OCI-LY7 (cell line): Measurements from ENCODE around the gene TMEM183A. TPM values are rescaled to one million over a fixed set of nuclear protein-coding genes. Genes with fewer than 3 reads are reported as not detected.

Source experiments
- BruUV-seq: library from RNA; stranded (reverse); fragments of 400-500 nt; replicated peaks from 2 replicates; lab custom pipeline; 2021; lab: Mats Ljungman, UMichigan
- CTCF ChIA-PET: fragments of 300-600 bp; sonication (Branson Sonifier 250); formaldehyde crosslinking; loops from one replicate; lab custom pipeline; 2022; ENCODE audit warnings: antibody characterized with exemption; ENCODE audit not compliant: unreplicated experiment; lab: Charles Lee
- POLR2A ChIA-PET: fragments of 300-600 bp; sonication (Branson Sonifier 250); formaldehyde crosslinking; loops from one replicate; lab custom pipeline; 2022; ENCODE audit warnings: antibody characterized with exemption; lab: Charles Lee
- DNase-seq: peaks from one replicate; pipeline ENCODE4 v3.0.0-alpha.2; 2015; ENCODE audit warnings: low spot score
- H2AFZ ChIP-seq: fragments of 200-600 bp; sonication (generic), shearing (Covaris generic); 2 replicates; pipeline ENCODE4 v1.6.1; 2014; ENCODE audit warnings: mild to moderate bottlenecking, antibody characterized with exemption, low read length, moderate library complexity
- H3K27ac ChIP-seq: fragments of 200-600 bp; sonication (generic); 2 replicates; pipeline ENCODE4 v1.5.1; 2014; ENCODE audit warnings: mixed run types, low read depth, mild to moderate bottlenecking, moderate library complexity, low read length, inconsistent platforms; ENCODE audit not compliant: poor library complexity, severe bottlenecking
- H3K36me3 ChIP-seq: fragments of 200-600 bp; sonication (generic); 2 replicates; pipeline ENCODE4 v1.6.1; 2014; ENCODE audit warnings: mild to moderate bottlenecking, antibody characterized with exemption, low read length, moderate library complexity, mixed read lengths; ENCODE audit not compliant: insufficient read depth
- H3K4me1 ChIP-seq: fragments of 200-600 bp; sonication (generic); 2 replicates; pipeline ENCODE4 v1.5.1; 2014; ENCODE audit warnings: mild to moderate bottlenecking, low read length; ENCODE audit not compliant: insufficient read depth, poor library complexity, severe bottlenecking
- H3K4me2 ChIP-seq: fragments of 200-600 bp; sonication (generic); 2 replicates; pipeline ENCODE4 v1.6.1; 2014; ENCODE audit warnings: mild to moderate bottlenecking, low read length
- H3K4me3 ChIP-seq: fragments of 200-600 bp; sonication (generic); 2 replicates; pipeline ENCODE4 v1.5.1; 2014; ENCODE audit warnings: mild to moderate bottlenecking, low read depth, low read length; ENCODE audit not compliant: poor library complexity, severe bottlenecking
- H3K79me2 ChIP-seq: fragments of 200-600 bp; sonication (generic); 2 replicates; pipeline ENCODE4 v1.6.1; 2016; ENCODE audit warnings: low read depth, mild to moderate bottlenecking, low read length, moderate library complexity, mixed read lengths; ENCODE audit not compliant: insufficient read depth
- H3K9me2 ChIP-seq: fragments of 200-600 bp; sonication (generic); 2 replicates; pipeline ENCODE4 v1.6.1; 2016; ENCODE audit warnings: mild to moderate bottlenecking, low read length, mixed read lengths; ENCODE audit not compliant: insufficient read depth
- H3K9me3 ChIP-seq: fragments of 200-600 bp; sonication (generic); 2 replicates; pipeline ENCODE4 v1.6.1; 2014; ENCODE audit warnings: mild to moderate bottlenecking, mixed run types, low read length, mixed read lengths
- H4K20me1 ChIP-seq: fragments of 200-600 bp; sonication (generic); 2 replicates; pipeline ENCODE4 v1.6.1; 2014; ENCODE audit warnings: mild to moderate bottlenecking, antibody characterized with exemption, low read length, moderate library complexity, mixed read lengths; ENCODE audit not compliant: insufficient read depth
- CTCF ChIP-seq: fragments of 200-600 bp; sonication (generic); conservative IDR thresholded peaks from 2 replicates; pipeline ENCODE4 v1.5.1; 2014; ENCODE audit warnings: mild to moderate bottlenecking, antibody characterized with exemption, low read length, moderate library complexity, mixed read lengths
- EZH2phosphoT487 ChIP-seq: fragments of 200-600 bp; sonication (generic); IDR thresholded peaks from 2 replicates; pipeline ENCODE4 v1.6.1; 2018; ENCODE audit warnings: low read depth, borderline replicate concordance, mild to moderate bottlenecking, mixed run types, antibody characterized with exemption, low read length, moderate library complexity, mixed read lengths
- intact Hi-C: fragments of 100-400 bp; cut with micrococcal nuclease; formaldehyde crosslinking; loops from one replicate; pipeline ENCODE4 v1.10.0; 2022; ENCODE audit not compliant: unreplicated experiment
- total RNA-seq, 2 experiments: library from RNA; depleted of rRNA in 1 of 2; stranded (reverse); fragments of >200 nt in 1 of 2; shearing (Covaris generic) in 1 of 2; gene quantifications; 2 replicates each; pipeline ENCODE4 v1.2.3, GENCODE V29; 2014 to 2022

TMEM183A gene
- total RNA-seq, 2 experiments from 2014 or later, result 83.9 to 92.4 TPM

- H3K36me3 ChIP-seq, result peaks cover 5% of the 10 kb centered on the region; the same call in 1 of the 2 replicates
- ChIA-PET CTCF (no interaction called here), POLR2A (no interaction called here)
- H3K9me3 ChIP-seq, result no peaks in the 10 kb centered on the region
- intact Hi-C loops, result no loop called here
- peaks cover 20% of the 10 kb centered on the region for H3K4me1 ChIP-seq
- TF ChIP-seq EZH2phosphoT487 (no peak), CTCF (no peak)
- H3K27ac ChIP-seq, result no peak overlapping the region
- H3K4me3 ChIP-seq, result no peak overlapping the region
- no peak overlapping the region for H3K4me2 ChIP-seq
- no peak for DNase-seq
- no peaks in the 10 kb centered on the region for H3K9me2 ChIP-seq
- peaks cover 12% of the 10 kb centered on the region for H4K20me1 ChIP-seq
- H3K79me2 ChIP-seq, result peaks cover 14% of the 10 kb centered on the region; the same call in 1 of the 2 replicates
- H2AFZ ChIP-seq, result no peak overlapping the region
- no TSS peak for BruUV-seq
Observed at GRCh38 chr1:202961220-202961880, 45.8 kb upstream of the TMEM183A start.

- Histone ChIP-seq H3K79me2 (no peaks in the 10 kb centered on the region), H4K20me1 (no peaks in the 10 kb centered on the region), H3K4me3 (no peak overlapping the region), H2AFZ (no peak overlapping the region), H3K9me3 (no peaks in the 10 kb centered on the region), H3K36me3 (peaks cover 5% of the 10 kb centered on the region; the same call in 1 of the 2 replicates), H3K9me2 (no peaks in the 10 kb centered on the region), H3K4me1 (peaks cover 29% of the 10 kb centered on the region), H3K4me2 (no peak overlapping the region), H3K27ac (no peak overlapping the region)
- BruUV-seq, result no TSS peak
- CTCF ChIA-PET, result no interaction called here
- no peak for DNase-seq
- intact Hi-C loops, result no loop called here
- POLR2A ChIA-PET, result interaction anchor here (0.6 to 1.1 kb wide), 2 partner anchors 42 to 129 kb away, joined by 3 to 5 read pairs; partner anchors contain the start of gene TMEM183A
- no peak for TF ChIP-seq CTCF
- no peak for TF ChIP-seq EZH2phosphoT487
Observed at GRCh38 chr1:202964791-202965410, 42.3 kb upstream of the TMEM183A start.

GRCh38 chr1:202965422-202965821, 41.8 kb upstream of the TMEM183A start:
- BruUV-seq, result no TSS peak
- H3K9me3 ChIP-seq, result no peaks in the 10 kb centered on the region
- H3K4me1 ChIP-seq, result peaks cover 29% of the 10 kb centered on the region
- no peaks in the 10 kb centered on the region for H4K20me1 ChIP-seq
- H3K4me2 ChIP-seq, result peak overlapping the region; percentile 99; the same call in 1 of the 2 replicates
- H3K36me3 ChIP-seq, result peaks cover 5% of the 10 kb centered on the region; the same call in 1 of the 2 replicates
- no peak overlapping the region for H3K4me3 ChIP-seq
- no peak overlapping the region for H2AFZ ChIP-seq
- H3K79me2 ChIP-seq, result no peaks in the 10 kb centered on the region
- TF ChIP-seq CTCF, result no peak
- TF ChIP-seq EZH2phosphoT487, result no peak
- CTCF ChIA-PET, result no interaction called here
- H3K27ac ChIP-seq, result no peak overlapping the region
- DNase-seq, result no peak
- intact Hi-C loops, result no loop called here
- POLR2A ChIA-PET, result interaction anchor here (0.6 kb wide), 1 partner anchor 128 kb away, joined by 5 read pairs; no protein-coding TSS in a partner anchor
- no peaks in the 10 kb centered on the region for H3K9me2 ChIP-seq
